ENCODE results near the gene KRT7. TPM values are rescaled to one million over a fixed set of nuclear protein-coding genes. Genes with fewer than 3 reads are reported as not detected.

KRT7 gene
- total RNA-seq, 2 experiments from 2014 or later, result not detected

GRCh38 chr12:52231305-52232202 lies 1.5 kb upstream of the KRT7 start:
- CTCF ChIA-PET (ENCODE audit: unreplicated experiment), result no interaction called here
- Histone ChIP-seq H3K4me2 (ENCODE audit: low read length) (no peak overlapping the region), H2AFZ (ENCODE audit: low read length) (no peak overlapping the region), H4K20me1 (ENCODE audit: insufficient read depth, low read length) (no peaks in the 10 kb centered on the region), H3K4me1 (ENCODE audit: insufficient read depth, low read length, poor library complexity, severe bottlenecking) (no peaks in the 10 kb centered on the region), H3K36me3 (ENCODE audit: insufficient read depth, low read length) (no peaks in the 10 kb centered on the region), H3K79me2 (ENCODE audit: insufficient read depth, low read depth, low read length) (no peaks in the 10 kb centered on the region), H3K4me3 (ENCODE audit: low read depth, low read length, poor library complexity, severe bottlenecking) (no peak overlapping the region), H3K27ac (ENCODE audit: low read depth, low read length, poor library complexity, severe bottlenecking) (no peak overlapping the region), H3K9me3 (ENCODE audit: low read length) (no peaks in the 10 kb centered on the region), H3K9me2 (ENCODE audit: insufficient read depth, low read length) (no peaks in the 10 kb centered on the region)
- TF ChIP-seq EZH2phosphoT487 (IDR thresholded peaks at IDR 0.05; ENCODE audit: borderline replicate concordance, low read depth, low read length), result no peak
- TF ChIP-seq, protein P1, sequence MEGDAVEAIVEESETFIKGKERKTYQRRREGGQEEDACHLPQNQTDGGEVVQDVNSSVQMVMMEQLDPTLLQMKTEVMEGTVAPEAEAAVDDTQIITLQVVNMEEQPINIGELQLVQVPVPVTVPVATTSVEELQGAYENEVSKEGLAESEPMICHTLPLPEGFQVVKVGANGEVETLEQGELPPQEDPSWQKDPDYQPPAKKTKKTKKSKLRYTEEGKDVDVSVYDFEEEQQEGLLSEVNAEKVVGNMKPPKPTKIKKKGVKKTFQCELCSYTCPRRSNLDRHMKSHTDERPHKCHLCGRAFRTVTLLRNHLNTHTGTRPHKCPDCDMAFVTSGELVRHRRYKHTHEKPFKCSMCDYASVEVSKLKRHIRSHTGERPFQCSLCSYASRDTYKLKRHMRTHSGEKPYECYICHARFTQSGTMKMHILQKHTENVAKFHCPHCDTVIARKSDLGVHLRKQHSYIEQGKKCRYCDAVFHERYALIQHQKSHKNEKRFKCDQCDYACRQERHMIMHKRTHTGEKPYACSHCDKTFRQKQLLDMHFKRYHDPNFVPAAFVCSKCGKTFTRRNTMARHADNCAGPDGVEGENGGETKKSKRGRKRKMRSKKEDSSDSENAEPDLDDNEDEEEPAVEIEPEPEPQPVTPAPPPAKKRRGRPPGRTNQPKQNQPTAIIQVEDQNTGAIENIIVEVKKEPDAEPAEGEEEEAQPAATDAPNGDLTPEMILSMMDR (conservative IDR thresholded peaks at IDR 0.05; ENCODE audit: low read length), result no peak
- BruUV-seq (replicated peaks), result no TSS peak
- intact Hi-C loops (cut with micrococcal nuclease; ENCODE audit: unreplicated experiment), result no loop called here
- no peak for DNase-seq (ENCODE audit: low spot score)
- POLR2A ChIA-PET, result no interaction called here

GRCh38 chr12:52232203-52232673 lies 805 bp upstream of the KRT7 start:
- CTCF ChIA-PET (ENCODE audit: unreplicated experiment), result interaction anchor here (0.6 kb wide), 1 partner anchor 8 kb away, joined by 3 read pairs; no protein-coding TSS in a partner anchor
- no peak for TF ChIP-seq EZH2phosphoT487 (IDR thresholded peaks at IDR 0.05; ENCODE audit: borderline replicate concordance, low read depth, low read length)
- TF ChIP-seq, protein P1 (conservative IDR thresholded peaks at IDR 0.05; ENCODE audit: low read length), result no peak
- H2AFZ ChIP-seq (ENCODE audit: low read length), result no peak overlapping the region

More at GRCh38 chr12:52232203-52232673, 805 bp upstream of the KRT7 start:
- POLR2A ChIA-PET, result interaction anchor here (0.6 kb wide), 1 partner anchor 126 kb away, joined by 3 read pairs; no protein-coding TSS in a partner anchor
- no peak overlapping the region for H3K4me3 ChIP-seq (ENCODE audit: low read depth, low read length, poor library complexity, severe bottlenecking)
- H3K36me3 ChIP-seq (ENCODE audit: insufficient read depth, low read length), result no peaks in the 10 kb centered on the region
- H3K4me2 ChIP-seq (ENCODE audit: low read length), result no peak overlapping the region
- no peaks in the 10 kb centered on the region for H3K4me1 ChIP-seq (ENCODE audit: insufficient read depth, low read length, poor library complexity, severe bottlenecking)
- no peaks in the 10 kb centered on the region for H3K9me3 ChIP-seq (ENCODE audit: low read length)
- no peaks in the 10 kb centered on the region for H3K9me2 ChIP-seq (ENCODE audit: insufficient read depth, low read length)
- no peak for DNase-seq (ENCODE audit: low spot score)
- no peak overlapping the region for H3K27ac ChIP-seq (ENCODE audit: low read depth, low read length, poor library complexity, severe bottlenecking)
- H4K20me1 ChIP-seq (ENCODE audit: insufficient read depth, low read length), result no peaks in the 10 kb centered on the region
- no TSS peak for BruUV-seq (replicated peaks)
- H3K79me2 ChIP-seq (ENCODE audit: insufficient read depth, low read depth, low read length), result no peaks in the 10 kb centered on the region
- intact Hi-C loops (cut with micrococcal nuclease; ENCODE audit: unreplicated experiment), result no loop called here
